Measurements from ENCODE around the gene PCDH17. TPM values are rescaled to one million over a fixed set of nuclear protein-coding genes. Genes with fewer than 3 reads are reported as not detected.

The PCDH17 gene
- total RNA-seq, 2 donors from 2014 or later: 3.6 to 7.4 TPM

DNA sequence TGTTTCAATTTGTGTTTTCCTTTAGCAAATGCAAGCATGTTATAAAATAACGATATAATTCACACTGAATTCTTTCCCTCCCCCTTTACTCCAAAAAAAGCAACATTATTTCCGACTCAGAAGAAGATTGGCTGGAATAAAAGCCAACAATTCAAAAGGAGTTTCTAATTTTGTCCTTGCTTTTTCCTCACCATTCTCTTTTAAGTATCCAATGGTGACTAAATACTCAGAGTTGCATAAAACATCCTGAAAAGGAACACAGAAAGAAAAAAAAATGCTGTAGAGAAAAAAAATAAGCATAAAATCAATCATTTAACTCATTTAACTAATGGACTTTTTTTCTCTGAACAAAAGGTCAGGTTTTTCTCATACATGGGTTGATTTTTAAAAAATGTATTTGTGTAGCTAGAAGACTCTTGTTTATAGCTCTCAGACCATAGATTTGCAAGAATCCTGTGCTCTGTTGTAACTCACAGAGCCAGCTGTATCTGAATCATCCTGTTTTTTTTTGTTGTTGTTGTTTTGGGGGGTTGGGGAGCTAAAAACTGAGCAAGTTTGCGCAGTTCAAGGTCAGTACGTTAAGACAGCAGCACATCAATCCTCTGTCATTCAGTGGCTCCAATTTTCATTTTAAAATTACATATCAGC lies 108.1 kb downstream of the PCDH17 start:
- Histone ChIP-seq H3K36me3 (no peaks in the 10 kb centered on the region), H3K27ac (no peak overlapping the region), H3K27me3 (no peaks in the 10 kb centered on the region), H3K9me3 (no peaks in the 10 kb centered on the region), H3K4me1 (peaks cover 0 to 4% of the 10 kb centered on the region in 2 donors), H3K4me3 (no peak overlapping the region)
- TF ChIP-seq, protein P1, sequence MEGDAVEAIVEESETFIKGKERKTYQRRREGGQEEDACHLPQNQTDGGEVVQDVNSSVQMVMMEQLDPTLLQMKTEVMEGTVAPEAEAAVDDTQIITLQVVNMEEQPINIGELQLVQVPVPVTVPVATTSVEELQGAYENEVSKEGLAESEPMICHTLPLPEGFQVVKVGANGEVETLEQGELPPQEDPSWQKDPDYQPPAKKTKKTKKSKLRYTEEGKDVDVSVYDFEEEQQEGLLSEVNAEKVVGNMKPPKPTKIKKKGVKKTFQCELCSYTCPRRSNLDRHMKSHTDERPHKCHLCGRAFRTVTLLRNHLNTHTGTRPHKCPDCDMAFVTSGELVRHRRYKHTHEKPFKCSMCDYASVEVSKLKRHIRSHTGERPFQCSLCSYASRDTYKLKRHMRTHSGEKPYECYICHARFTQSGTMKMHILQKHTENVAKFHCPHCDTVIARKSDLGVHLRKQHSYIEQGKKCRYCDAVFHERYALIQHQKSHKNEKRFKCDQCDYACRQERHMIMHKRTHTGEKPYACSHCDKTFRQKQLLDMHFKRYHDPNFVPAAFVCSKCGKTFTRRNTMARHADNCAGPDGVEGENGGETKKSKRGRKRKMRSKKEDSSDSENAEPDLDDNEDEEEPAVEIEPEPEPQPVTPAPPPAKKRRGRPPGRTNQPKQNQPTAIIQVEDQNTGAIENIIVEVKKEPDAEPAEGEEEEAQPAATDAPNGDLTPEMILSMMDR (IDR thresholded peaks at IDR 0.05): no peak
- DNase-seq (ENCODE audit: low spot score): no peak

DNA sequence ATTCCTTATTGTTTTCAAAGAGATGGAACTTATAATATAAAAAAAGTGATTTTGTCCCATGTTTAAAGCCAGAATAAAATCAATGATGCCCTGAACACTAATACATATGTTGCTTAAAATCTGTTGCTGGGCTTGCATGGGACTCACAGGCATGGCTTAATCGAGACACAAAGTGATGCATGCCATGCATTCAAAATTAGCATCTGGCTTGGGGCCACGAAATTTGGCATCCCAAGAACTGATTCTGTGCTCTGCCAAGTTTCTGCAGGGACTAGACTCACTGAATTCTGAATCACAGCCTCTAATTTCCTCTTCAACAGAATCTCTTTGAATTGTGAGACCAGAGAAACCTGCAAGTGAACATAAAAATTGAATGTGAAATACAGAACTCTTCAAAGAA lies 109.2 kb downstream of the PCDH17 start:
- Histone ChIP-seq H3K27ac (no peak overlapping the region), H3K27me3 (no peaks in the 10 kb centered on the region)
- no peak for DNase-seq (ENCODE audit: low spot score)

DNA sequence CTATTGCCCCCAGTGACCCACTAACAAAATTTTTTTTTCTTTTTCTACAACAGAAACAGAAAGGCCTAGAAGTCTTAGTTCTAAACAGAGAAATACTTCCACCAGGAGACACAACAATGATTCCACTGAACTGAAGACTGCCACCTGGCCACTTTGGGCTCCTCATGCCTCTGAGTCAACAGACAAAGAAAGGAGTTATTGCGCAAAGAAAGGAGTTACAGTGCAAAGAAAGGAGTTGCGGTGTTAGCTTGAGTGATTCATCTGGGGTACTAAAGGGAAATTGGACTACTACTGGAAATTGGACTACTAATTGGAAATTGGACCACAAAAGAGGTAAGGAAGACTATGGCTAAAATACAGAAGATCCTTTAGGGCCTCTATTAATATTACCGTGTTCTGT lies 116.6 kb downstream of the PCDH17 start:
- H3K9me3 ChIP-seq: peaks cover 0 to 11% of the 10 kb centered on the region in 2 donors
- no peak for DNase-seq (ENCODE audit: low spot score)
- no peak overlapping the region for H3K27ac ChIP-seq
- no peaks in the 10 kb centered on the region for H3K36me3 ChIP-seq
- no peaks in the 10 kb centered on the region for H3K4me1 ChIP-seq
- no peak overlapping the region for H3K4me3 ChIP-seq
- TF ChIP-seq, protein P1 (IDR thresholded peaks at IDR 0.05): no peak
- no peaks in the 10 kb centered on the region for H3K27me3 ChIP-seq

More for the DNA sequence above, 109.2 kb downstream of the PCDH17 start:
- H3K4me3 ChIP-seq: no peak overlapping the region
- H3K36me3 ChIP-seq: no peaks in the 10 kb centered on the region
- TF ChIP-seq, protein P1 (IDR thresholded peaks at IDR 0.05): no peak
- H3K4me1 ChIP-seq: peaks cover 0 to 4% of the 10 kb centered on the region in 2 donors
- H3K9me3 ChIP-seq: no peaks in the 10 kb centered on the region

DNA sequence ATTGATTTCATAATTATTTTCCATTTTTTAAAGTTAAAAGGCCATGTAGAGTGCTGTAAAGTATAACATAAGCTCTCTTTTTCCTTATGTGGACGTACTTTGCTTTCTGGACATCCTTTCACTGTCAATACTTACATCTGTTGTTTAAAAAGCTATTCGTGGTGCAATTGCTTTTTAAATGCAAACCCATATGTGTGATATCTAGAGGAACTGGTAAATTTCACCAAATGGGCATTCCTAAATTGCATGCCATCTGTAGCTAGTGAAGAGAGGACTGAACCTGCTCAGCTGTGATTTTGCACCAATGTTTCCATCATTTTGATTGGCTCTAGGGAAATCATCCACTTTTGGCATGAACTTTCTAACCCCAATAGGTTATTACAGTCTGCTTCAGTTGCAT lies 129.4 kb downstream of the PCDH17 start:
- TF ChIP-seq, protein P1 (IDR thresholded peaks at IDR 0.05): no peak
- Histone ChIP-seq H3K4me3 (no peak overlapping the region), H3K36me3 (no peaks in the 10 kb centered on the region), H3K4me1 (no peaks in the 10 kb centered on the region), H3K9me3 (no peaks in the 10 kb centered on the region), H3K27me3 (no peaks in the 10 kb centered on the region), H3K27ac (no peak overlapping the region)
- DNase-seq (ENCODE audit: low spot score): no peak

DNA sequence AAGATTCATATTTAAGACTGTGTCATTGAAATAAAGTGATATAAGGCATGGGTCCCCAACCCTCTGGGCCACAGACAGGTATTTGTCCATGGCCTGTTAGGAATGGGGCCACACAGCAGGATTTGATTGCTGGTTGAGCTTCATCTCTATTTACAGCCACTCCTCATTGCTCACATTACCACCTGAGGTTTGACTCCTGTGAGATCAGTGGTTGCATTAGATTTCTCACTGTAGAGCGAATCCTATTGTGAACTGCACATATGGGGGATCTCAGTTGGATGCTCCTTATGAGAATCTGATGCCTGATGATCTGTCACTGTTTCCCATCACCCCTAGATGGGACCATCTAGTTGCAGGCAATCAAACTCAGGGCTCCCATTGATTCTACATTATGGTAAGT lies 132.1 kb downstream of the PCDH17 start:
- H3K4me3 ChIP-seq: no peak overlapping the region
- no peaks in the 10 kb centered on the region for H3K4me1 ChIP-seq
- no peaks in the 10 kb centered on the region for H3K36me3 ChIP-seq
- DNase-seq (ENCODE audit: low spot score): no peak
- no peaks in the 10 kb centered on the region for H3K9me3 ChIP-seq
- H3K27ac ChIP-seq: no peak overlapping the region
- TF ChIP-seq, protein P1 (IDR thresholded peaks at IDR 0.05): no peak
- no peaks in the 10 kb centered on the region for H3K27me3 ChIP-seq

Measured in right atrium auricular region (tissue), 2 donors.